SHP77 treated with DMSO at 0.1 percent for 48 hours (cell line): ENCODE data around the gene HOXA6.

Experiments
- DNase-seq: peaks from one replicate; lab custom pipeline; 2025; lab: John Stamatoyannopoulos, UW

Gene HOXA6

DNA sequence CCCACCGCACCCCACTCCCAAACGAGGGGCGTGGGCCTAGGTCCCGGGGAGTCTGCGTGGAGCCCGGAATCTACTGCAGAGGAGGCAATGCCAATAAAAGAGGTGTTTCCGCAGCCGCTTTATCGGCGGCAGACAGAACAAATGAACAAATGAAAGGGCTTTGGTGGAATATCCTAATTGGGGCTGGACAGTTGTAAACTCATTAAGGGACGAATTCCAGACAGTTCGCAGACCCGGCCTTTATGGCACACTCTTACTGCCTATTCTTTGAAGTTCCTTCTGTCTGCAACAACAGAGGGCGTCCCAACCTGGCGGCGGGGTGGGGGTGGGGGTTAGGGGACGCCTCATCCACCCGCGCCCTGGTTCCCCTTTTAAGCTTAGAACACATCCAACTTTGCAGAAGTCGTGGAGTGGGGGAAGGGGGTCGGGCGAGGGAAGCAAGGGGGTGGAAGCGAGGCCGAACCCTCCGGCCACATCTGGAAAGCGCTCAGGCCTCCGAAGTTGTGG lies 13.7 kb upstream of the HOXA6 start:
- DNase-seq = no peak

DNA sequence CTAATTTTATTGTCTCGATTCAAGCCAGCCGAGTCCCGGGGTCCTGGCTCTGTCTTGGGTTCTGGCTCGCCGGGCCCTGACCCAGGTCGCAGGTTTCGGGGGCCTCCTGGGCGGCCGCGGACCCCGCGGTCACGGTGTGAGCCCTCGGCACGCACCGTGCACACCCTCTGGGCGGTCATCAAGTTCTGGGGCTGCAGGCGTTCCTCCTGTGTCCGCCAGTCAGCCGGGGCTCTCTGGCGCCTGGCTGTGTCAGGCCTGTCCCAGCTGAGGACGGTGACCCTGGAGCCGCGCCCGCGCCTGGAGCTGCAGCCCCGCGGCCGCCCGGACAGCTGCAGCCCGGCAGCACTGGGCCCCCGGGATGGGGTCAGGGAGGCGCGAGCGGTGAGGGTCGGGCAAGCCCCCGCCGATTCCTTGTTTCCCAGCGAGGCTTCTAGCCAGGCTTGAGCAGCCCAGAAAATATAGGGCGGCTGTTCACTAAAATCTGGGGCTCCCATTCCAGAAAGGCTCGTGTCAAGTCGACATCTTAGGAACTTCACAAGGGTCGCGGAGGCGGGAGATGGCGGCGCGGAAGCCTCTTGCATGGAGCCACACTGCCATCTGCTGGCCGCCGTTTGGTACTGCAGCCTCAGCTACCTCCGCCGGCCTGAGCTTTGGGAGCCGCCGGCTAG lies 13.1 kb upstream of the HOXA6 start:
- DNase-seq = peak; percentile 59

DNA sequence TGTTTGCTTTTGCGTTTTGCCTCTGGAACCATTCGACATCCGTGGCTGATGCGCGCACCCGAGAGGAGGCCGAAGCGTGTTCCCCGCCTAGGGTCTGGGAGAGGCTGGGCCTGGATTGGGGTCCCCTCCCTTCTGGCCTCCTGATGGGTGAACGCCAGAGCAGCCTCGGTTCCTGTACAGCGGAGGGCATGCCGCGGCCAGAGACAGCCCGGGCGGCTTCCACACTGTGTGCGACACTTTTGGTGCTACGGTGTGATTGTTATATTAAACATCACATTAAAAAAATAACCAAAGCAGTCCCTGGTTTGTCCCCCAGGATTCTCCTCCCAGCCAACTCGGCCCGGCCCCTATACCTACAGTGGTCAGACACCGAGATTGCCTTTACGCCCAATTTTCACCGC lies 12.6 kb upstream of the HOXA6 start:
- no peak for DNase-seq

DNA sequence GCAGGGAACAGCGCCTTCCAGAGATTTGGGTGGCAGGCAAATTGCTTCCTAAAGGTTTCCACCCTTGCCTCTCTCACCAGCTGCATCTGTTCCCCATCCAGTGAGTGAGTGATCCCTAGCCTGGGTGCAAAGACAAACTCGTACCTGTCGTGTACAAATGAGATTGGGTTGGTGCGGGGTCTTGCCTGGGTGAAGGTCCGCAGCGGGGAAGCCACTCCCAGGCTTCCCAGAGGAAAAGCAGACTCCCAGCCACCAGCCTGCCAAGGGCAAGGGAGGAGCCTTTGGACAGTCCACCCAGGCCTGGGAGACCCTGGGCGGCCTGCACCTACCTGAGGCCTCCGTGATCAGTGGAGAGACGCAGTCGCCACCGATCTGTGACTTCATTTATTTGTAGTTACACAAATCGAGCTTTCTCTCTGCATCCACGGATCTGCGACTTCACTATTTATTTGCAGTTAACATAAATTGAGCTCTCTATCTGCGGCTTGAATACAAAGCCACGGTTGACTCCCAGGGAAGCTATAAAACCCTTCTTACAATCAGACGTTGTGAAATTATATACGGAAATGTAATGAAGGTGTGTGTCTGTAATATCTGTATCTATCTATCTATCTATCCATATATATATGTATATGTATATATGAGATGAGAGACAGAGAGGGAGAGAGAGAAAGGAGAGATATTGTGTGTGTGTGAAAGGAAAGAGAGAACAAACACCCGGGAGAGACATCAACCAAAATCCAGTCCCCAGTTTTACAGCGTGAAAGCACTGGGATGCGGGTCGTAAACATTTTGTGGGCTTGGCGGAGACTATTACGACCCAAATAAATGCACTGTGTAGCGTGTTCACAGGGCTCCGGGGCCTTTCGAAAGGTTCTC lies 11.9 kb upstream of the HOXA6 start:
- no peak for DNase-seq

DNA sequence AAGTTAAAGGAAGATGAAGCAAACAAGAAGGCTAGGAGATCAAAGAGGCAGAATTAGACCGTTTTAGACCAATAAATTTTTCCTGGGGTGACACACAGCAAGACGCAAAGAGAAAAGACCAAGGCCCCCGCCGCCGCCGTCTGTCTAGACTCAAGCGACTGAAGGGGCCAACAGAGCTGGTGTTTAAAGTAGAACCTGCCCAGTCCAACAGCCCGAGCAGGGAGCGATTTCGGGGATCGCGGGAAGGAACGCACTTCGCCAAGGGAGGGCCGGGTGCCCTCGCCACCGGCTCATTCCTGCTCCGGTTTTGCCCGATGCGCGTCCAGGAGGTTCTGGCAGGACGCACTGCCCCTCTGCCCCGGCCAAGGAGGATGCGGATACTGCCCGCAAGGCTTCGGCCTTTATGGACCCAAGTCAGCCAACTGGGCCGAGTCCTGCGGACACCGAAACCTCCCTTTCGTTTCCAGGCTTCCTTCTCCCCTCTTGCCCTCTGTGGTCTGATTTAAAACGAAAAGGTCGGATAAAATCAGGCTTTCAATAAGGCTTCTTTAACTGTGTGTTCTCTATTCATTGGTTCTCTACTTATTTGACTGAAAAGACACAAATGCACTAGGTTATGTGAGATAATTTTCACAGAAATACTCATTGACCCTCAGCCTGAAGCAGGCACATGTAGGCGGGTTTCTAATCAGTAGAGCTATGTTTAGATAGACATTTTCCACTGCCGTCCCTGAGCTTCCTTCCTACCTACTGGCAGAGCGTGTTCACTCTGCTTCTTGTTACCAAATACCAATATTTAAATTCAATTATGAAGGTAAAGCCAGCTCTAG lies 11.1 kb upstream of the HOXA6 start:
- DNase-seq = no peak

DNA sequence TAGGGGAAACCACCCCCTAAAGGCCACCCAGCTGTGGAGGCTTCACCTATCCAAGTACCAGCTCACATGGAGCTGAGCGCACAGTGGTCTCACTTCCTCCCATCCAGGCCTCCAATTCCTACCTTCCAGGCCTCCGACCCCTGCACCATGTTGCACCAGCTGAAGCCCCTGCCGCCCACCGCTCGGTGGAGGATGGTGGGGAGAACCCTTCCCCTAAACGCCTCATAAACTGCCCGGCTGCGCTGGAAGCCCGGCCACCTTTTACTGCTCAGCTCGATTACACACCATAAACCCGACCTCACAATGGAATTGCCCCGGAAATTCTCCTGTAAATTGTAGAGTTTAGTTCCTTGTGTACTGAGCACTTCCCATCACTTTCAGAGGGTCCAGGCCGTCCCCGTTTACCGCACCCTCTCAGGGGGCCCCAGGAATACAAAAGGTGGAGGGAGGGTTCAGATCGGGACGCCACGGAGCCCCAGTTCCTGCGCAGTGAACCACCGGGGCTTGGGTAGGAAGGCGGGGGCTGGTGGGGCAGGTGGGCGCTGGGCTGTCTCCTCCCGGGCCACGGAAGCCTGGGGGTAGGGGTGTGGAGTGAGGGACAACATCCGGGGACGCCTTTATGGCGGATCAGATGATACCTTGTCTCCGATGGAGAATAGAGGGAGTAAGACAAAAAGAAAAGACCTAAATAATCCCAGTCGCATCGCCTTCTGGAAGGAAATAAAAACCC lies 10.3 kb upstream of the HOXA6 start:
- no peak for DNase-seq

DNA sequence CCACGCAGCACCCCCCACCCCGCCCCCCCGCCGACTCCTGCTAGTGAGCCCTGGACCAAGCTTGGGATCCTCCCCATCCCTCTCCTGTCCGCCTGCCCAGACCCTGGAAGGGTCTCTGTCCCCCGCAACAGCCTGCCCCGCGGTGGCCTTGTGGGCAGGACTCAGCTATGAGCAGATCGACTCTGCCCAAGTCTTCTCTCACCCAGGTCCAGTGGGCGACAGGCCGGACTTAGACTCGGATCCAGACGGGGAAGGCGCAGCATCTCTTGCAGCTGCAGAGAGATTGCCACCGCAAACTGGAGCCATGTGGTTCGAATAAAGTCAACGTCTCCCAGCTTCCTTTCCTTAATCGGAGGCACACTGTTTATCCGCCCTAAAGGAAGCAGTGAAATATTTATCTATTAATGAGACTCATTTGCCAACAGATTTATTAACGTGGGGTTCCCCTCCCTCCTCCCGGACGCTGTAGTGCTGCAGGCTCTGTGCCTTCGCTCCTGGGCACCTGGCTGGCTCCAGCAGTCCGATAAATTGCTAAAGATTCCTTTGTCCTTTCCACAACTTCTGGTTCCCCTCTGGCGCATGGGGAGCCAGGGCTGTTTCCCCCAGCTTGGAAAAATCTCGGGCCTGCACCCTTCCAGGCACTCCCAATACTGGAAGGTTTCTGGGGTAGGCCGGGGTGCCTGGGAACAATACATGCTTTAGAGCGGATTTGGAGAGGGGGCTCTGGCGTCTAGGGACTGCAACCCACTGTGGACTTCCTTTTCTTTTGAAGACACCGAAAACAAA lies 9.5 kb upstream of the HOXA6 start:
- DNase-seq = no peak

DNA sequence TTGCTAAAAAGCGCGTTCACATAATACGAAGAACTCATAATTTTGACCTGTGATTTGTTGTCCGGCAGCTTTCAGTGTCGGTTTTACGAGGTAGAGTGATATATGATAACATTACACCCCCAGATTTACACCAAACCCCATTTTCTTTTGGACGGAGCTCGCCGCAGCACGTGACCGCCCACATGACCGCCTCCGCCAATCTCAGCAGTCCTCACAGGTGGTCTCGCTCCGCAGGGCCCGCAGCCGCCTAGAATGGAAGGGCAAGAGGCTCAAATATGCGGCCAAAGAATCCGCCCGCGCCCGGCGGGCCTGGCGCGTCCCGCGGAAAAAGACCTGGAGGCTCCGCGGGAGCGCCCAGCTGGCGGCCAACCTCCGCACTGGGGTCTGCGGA lies 8.9 kb upstream of the HOXA6 start, which contains the start of gene HOXA7:
Gene HOXA7 (minus strand): TSS at position 168 of the 391 bp plus-strand sequence. CDS start 130 bp downstream, at position 38.
- no peak for DNase-seq

DNA sequence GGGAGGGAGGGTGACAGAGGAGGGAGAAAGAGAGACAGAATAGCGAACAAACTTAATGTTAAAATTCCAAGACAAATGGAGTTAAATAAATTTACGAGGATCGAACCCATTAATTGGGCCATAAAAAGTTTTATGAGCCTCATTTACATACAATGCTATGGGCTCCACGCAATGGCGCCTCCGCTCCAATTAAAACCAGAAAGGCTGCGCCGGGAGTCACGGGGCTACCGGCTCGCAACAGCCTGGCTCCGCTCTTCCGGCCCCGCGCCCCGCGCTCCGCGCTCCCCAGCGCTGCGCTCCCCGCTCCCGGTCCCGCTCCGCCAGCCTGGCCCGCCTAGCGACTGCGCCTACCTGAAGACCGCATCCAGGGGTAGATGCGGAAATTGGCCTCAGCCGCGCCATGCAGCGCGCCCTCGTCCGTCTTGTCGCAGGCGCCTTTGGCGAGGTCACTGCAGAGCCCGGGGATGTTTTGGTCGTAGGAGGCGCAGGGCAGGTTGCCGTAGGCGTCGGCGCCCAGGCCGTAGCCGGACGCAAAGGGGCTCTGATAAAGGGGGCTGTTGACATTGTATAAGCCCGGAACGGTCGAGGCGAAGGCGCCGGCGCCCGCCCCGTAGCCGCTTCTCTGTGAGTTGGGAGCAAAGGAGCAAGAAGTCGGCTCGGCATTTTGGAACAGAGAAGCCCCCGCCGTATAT lies 8.4 kb upstream of the HOXA6 start:
- no peak for DNase-seq

DNA sequence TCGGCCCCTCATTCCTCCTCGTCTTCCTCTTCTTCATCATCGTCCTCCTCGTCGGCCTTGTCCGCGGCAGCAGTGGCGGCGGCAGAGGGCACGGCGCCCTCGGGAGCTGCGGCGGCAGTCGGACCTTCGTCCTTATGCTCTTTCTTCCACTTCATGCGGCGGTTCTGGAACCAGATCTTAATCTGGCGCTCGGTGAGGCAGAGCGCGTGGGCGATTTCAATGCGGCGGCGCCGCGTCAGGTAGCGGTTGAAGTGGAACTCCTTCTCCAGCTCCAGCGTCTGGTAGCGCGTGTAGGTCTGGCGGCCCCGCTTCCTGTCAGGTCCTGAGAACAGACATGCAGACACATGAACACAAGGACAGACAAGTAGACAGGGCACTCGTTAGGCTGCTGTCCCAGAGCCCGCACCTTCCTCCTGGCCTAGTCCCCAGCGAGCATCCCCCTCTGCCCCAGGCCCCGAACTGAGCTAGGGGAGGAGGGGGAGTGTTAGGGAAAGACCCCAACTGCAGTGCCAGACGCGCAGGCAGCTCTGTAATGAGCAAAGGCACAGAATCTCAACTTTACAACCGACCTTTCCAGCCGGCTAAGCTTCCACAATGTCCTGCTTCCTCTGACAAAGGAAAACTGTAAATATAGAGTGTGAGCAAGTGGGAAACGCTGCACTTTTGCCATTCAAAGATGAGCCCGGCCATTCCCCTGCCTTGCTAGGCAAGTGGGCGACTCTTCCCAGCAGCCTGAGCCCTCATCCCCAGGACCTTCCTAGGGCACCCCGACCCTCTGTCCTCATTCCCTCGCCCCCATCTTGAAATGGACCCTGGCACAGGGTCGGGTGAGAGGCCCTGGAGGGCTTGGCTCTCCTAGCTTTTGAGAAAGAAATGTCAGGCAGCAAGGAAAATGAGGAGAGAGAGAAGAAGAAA lies 7.6 kb upstream of the HOXA6 start:
- no peak for DNase-seq

DNA sequence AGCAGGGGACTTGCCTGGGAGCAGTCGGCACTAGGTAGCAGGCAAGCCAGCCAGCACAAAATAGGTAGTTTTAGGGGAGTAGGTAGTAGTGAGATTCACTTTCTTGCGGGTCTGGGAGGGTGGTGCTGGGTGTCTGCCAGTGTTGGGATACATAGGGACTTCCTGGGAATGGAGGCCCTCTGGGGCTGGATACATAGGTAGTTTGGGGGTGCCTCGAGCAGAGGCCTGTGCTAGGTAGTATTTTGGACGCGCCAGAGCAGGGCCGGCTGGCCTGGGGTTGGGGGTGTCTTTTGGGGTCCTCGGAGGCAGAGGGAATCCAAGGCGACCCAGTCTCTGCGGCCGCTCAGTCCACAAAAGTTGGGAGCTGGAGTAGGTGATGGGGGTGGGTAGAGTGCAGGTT lies 6.8 kb upstream of the HOXA6 start:
- DNase-seq = no peak

DNA sequence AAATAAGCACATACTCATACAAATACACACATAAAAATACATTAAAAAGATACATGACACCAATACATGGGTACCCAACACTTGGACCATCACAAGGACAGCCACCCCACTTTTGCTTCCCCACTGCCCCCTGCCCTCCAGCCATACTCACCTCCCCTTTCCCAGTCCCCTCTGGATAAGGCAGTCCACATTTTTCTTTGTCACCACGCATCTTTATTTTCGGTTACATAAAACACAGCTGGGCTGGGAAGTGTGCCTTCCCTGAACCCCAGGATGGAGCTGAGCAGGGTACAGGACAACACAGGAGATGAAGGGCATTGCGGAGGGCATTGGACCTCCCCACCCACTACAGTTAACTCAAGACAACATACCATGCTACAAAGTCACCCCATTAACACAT lies 6.0 kb upstream of the HOXA6 start:
- no peak for DNase-seq

DNA sequence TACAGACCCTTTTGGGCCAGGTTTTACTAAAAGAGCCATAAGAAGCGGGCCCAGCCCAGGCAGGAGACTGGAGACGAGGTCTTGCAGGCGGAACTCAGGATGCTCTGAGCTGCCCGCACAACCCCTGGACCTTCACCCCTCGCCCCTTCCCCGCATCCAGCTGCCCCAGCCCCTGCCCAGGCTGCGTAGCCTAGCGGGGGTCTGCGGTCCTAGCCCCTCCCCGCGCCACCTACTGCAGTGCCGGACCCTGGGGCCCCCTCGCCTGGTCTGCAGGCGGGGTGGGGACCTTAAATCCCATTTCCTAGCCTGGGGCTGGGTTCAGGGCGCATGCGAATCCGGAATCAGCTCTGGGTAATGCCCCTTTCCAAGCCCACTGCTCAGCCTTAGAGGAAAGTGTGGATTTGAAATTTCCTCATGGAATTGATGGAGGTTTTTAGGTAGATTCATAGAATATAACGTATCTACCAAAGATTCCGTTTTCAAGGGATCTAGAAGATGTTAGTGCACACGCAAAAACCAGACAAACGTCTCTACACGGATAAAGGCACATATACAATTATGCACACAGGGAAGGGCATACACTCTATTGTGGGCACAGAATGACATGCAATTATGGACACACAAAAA lies 5.4 kb upstream of the HOXA6 start:
- no peak for DNase-seq

DNA sequence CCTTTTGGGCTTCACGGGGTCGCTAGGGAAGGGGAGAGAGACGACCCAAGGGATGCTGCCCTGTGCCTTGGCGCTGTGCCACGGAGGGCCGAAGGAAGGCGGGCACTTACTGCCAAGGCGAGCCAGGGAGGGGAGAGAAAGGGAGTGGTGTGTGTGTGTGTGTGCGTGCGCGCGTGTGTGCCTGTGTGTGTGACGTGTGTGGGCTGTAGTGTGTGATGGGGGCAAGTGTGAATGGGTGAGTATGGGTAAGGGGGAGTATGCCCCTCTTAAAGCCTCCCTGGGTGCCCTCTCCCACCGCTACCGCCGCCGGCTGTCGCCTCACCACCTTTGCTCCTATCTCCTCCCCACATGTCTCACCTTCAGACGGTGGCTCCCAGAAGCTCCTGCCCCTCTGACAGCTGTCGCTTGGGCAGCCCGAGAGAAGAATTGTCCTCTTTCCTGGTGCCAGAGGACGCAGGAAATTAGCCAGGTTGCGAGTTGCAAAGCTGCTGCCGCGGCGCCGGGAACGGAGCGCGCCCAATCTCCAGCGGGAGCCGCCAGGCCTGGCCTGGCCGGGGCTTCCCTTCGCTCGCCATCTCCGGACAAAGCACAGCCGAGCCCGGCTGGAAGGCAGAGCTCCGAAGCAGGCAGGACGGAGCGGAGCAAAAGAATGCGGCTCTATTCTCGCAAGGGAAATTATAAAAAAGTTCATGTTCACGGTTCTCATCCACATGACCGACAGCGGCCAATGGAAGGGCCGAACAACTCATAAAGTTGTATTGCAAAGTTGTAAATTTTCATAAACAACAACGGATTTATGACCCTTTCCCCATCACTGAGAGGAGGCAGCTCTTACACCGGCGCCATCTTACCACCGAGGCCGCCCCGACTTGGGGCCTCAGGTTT lies 4.6 kb upstream of the HOXA6 start, which contains the start of gene HOXA3:
Gene HOXA3 (minus strand): TSS at position 653 of the 885 bp plus-strand sequence. CDS start 41,943 bp downstream, outside the sequence.
- DNase-seq = no peak

DNA sequence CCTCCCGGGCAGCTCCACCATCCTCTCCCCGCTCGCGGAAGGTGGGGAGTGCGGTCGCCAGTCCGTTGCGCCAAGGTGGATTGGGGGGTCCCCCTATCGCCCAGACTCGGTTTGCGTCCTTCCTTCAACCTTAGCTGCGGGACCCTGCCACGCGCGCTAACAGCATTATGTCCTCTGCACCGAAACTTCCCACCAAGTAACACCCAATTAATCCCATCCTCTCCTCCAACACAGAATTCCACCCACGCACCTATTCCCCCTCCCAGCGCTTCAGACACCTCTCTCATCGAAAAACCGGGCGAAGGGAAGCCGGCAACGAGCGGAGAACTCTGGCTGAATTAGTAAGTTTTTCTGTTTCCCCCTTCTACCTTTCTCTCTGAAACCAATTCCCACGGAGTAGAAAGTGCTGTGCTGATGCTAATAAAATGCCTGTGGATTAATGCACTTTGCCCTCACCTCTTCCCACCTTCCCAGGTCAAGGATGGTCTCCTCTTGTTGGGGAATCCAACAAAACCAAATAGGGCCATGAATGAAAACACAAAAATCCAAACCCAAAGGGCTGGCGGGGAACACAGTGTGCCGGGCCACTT lies 3.9 kb upstream of the HOXA6 start:
- DNase-seq = no peak

DNA sequence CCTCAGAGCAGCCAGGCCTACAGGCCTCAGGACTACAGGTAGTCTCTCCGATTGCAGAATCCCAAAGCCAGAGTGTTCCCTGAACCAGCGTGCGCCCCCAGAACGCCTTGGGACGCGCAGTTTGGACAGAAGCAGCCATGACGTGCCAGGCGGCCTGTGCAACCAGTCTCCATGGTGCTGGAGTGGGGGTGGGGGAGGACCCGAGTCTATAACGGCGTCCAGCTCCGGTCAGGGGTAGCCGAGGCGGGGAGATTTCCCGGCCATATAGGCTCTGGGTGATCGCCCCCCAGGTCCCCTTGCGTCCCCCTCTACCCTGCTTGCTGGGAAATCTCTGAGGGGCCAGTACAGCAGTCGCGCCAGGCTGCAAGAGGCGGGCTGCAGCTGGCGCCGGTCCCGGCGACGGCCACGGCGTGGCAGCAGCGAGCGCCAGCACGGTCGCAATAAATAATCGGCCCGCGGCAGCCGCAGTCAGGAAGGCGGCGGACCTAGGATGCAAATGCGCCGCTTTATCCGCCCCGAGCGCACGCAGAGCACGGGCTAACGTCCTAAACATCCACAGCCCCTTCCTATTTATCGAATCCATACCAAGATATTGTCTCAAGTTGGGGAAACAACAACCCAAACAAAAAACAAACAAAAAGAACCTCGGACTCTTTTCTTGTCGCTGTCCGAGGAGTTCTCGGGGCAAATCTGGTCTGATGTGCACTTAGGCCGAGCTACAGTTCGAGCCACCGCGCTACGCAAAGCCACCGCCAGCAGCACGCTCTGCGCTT lies 3.2 kb upstream of the HOXA6 start:
- no peak for DNase-seq
